Glomerular visceral epithelial cell (primary cell): ENCODE data around the gene STAT3.
"Not testable (repeated sequence)": the region's sequence is repeated elsewhere in the genome, so short reads cannot be mapped to it uniquely, and the experiment has no call there.

Experiments
- DNase-seq: peaks from one replicate; pipeline ENCODE4 v3.0.0-alpha.2; 2016; ENCODE audit errors: extremely low spot score

Gene STAT3

DNA sequence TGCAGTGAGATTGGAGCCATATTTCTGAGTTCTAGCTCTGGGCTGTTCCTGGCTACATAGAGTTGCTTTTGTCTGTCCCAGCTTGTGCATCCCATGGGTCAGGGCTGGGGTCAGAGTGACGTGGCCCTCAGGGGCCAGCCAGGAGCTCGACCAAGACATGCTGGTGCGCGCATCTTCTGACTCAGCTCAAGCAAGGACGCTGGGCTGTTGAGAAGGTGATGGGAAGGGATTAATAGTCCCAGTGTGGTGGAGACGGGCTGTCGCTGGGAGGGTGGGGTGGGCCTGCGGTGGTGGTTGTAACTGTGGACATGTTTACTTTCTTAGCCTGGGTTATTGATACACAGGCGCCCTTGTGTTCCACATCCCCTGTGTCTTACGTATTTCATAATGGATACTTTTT, 90.5 kb downstream of the STAT3 start:
- DNase-seq, result not testable (repeated sequence)

DNA sequence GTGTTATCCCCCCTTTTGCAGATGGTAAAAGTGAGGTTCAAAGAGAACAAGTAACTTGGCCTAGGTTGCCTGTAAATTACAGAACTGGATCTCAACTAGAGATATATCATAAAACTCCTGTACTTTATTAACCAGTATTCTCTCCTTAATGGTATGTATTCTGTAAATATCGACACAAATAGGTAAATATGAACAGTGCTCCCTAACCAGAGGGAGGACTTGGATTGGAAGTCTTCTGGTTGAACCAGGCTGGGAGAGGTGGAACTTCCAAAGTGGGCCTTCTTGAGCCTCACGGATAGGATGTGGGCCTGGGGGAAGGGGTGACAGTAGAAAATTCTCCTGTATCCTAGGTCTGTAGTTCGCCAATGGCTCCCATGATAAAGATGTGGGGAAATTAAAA, 92.2 kb downstream of the STAT3 start:
- no peak for DNase-seq

DNA sequence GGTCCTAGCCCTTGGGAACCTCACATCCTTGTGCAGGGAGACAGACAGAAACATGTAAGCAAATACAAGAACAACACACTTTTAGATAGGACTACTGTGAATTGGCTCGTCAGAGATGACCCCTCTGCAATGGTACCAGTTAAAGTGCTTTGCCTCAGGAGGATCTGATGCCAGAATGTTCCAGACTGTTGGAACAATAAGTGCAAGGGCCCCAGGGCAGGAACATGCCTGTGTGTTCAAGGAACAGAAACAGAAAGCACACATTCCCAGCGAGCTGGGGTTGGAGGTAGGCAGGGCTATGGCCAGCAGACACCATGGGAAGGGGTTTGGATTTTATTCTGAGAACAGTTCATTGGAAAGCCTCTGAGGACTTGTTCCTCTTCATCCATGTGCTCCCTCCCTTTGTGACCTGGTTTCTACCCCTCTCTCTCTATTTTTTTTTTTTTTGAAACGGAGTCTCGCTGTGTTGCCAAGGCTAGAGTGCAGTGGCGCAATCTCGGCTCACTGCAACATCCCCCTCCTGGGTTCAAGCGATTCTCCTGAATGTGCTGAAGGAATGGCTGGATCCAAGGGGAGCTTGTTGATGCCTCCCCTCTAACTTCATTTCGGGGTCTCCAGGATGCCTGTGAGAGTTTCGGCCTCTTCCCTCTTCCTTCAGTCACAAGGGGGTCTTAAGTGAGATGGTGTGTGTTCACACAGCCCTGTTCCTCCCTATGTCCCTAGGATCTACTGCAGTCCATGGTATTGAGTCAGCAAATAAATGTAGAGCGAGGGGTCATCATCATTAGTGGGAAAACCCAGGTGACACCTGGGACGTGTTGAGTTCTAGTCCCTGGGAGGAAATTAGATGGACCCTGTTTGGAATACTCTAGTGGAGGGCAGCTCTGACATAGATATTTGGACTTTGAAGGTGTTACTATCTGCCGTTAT, 93.5 kb downstream of the STAT3 start:
- no peak for DNase-seq

DNA sequence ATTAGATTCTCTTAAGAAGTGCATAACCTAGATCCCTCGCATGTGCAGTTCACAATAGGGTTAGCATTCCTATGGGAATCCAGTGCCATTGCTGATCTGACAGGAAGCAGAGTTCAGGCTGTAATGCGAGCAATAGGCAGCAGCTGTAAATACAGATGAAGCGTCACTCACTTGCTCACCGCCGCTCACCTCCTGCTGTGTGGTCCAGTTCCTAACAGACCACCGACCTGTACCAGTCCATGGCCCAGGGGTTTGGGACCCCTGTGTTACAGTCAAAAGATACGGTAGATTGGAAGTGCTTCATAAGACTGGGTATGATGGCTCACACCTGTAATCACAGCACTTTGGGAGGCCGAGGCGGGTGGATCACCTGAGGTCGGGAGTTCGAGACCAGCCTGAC, 97.1 kb downstream of the STAT3 start:
- DNase-seq, result no peak

DNA sequence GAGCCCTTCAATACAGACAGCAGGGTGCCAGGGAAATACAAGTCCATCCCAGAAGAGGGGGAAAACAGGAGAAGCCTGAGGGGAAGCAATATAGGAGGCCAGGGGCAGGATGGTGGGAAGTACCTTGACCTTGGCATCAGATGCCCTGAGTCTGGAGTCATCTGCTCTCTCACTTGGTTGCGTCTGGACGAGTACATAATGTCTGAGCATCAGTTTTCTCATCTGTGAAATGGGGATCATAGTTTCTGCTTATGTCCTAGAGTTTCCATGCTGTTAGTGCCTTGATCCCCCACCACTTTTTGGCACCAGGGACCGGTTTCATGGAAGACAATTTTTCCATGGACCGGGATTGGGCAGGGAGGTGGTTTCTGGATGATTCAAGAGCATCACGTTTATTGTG, 97.7 kb downstream of the STAT3 start:
- no peak for DNase-seq

DNA sequence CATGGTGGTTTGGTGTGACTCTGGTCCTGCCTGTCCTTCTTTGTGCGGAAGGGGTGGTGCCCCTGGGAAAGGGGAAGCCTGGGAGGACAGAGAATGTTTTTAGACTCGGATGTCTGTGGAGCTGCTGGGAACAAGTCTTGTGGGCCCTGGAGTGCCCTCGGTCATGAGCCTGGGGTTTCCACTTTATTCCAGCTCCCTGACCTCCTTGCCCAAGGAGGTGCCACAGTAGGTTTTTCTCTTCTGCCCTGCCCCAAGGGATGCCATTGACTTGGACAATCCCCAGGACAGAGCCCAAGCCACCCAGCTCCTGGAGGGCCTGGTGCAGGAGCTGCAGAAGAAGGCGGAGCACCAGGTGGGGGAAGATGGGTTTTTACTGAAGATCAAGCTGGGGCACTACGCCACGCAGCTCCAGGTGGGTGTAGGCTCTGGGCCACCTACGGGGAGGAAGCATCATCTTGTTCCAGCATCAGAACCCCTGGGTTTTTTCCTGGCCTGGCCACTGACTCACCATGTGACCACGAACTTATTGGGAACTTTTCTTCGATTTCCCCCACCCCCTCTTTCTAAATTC, 98.5 kb downstream of the STAT3 start:
- DNase-seq, result no peak

DNA sequence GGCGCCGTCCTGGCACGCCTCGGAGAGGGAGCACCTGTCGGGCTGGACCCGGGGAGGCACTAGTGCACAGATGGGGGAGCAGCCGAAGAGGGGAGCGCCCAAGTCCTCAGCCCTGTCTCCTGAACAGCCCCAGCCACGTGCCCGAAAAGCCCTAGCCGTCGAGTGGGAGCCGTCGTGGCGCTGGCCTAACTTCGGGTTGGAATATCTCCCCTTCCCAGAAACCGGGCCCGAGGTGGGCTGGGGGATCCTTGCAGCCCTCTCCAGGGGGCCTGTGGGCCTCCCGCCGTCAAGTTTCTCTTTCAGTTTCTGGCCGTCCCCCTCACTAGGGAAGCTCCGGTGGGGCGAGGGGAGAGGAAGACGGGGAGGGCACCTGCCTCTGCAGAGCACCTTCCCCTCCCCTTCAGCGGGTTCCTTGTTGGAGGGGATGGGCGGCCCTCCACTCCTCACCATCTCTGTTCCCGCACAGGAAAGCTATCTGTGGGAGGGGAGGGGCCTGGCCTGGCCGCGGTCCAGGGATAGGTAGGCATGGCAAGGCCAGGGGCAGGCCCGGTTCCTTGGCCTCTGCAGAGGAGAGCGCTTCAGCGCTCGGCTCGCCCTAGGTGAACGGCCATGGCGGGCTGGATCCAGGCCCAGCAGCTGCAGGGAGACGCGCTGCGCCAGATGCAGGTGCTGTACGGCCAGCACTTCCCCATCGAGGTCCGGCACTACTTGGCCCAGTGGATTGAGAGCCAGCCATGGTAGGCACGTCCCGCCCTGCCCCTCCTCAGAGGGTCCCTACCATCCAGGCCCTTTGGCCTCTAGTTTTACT, 99.2 kb downstream of the STAT3 start:
- no peak for DNase-seq

DNA sequence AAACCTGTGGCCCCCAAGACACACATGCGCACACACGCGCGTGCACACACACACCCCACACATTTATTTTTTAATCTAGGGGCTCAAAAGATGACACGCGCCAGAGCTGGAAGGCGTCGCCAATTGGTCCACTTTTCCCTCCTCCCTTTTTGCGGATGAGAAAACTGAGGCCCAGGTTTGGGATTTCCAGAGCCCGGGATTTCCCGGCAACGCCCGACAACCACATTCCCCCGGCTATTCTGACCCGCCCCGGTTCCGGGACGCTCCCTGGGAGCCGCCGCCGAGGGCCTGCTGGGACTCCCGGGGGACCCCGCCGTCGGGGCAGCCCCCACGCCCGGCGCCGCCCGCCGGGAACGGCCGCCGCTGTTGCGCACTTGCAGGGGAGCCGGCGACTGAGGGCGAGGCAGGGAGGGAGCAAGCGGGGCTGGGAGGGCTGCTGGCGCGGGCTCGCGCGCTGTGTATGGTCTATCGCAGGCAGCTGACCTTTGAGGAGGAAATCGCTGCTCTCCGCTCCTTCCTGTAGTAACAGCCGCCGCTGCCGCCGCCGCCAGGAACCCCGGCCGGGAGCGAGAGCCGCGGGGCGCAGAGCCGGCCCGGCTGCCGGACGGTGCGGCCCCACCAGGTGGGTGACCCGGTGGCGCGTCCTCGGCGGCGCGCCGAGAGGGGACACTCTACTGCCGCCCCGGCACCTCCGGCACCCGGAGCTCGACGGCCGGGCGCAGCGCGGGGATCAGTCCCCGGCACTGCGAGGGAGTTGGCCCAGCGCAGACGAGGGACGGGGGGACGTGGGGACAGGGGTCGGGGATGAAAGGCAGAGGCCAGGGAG, 100.1 kb downstream of the STAT3 start, which contains the start of gene STAT5A:
TSS of gene STAT5A (plus strand) at position 522 of the 826 bp plus-strand sequence. CDS start 914 bp downstream, outside the sequence.
- peak; percentile 68 for DNase-seq

DNA sequence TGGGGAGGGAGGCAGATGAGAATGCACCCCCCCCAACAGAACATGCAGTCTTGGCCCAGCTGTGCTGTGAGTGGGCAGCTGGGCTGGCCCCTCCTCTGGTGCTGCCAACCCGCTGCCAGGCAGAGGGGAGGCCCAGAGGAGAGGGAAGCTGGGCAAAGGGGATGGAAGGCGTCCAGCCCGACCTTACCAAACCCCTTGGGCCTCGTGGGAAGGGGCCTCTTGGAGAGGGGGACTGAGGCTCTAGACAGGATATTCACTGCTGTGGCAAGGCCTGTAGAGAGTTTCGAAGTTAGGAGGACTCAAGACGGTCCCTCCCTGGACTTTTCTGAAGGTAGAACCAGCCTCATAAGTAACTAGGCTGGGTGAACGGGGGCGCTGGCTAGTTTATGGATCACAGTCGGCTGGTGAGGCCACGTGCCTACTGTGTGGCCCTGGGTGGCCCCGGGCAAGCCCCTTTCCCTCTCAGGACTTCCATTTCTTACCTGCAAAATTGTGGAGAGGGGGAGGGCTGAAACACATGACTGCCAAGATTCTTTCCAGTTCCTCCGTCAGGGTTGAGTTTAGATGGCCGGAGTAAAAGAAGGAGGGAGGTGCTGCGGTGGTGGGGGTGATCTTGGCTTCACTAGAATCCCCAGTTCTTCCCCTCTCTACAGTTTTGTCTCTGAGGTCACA, 100.8 kb downstream of the STAT3 start:
- peak; percentile 33 for DNase-seq

DNA sequence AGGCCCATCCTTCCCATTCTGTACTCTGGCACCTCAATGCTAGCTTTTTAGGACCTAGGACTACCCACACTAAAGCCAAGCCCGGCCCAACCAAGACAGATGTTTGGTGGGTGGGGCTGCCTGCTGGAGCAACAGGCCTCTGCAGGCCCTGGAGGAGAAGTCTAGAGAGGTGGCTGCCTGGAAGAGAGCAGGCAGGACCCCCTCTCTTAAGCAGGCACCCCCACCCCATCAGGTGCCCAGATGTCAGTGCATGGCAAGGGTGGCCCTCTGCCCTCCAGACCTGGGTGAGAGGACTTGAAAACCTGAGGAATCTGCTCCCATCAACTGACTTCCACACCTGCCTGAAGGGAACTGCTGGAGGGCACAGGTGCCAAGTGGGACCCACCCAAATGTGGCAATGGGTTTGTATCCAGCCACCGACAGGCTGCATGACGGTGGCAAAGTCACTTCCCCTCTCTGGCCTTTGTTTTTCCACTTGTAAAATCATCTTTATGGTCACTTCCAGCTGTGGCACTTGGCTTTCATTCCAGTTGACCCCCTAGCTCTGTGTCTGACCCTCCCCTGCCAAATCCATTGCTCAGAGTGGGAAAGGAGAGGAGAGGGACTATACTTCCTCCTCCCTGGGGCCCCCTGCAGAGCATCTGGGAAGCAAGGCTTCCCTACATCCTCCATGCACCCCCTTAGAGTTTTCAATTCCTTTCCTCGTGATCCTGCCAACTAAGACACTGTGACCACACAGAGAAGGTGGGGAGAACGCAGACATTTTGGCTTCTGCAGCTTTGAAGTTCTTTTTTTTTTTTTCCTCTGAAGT, 101.6 kb downstream of the STAT3 start:
- DNase-seq, result no peak

DNA sequence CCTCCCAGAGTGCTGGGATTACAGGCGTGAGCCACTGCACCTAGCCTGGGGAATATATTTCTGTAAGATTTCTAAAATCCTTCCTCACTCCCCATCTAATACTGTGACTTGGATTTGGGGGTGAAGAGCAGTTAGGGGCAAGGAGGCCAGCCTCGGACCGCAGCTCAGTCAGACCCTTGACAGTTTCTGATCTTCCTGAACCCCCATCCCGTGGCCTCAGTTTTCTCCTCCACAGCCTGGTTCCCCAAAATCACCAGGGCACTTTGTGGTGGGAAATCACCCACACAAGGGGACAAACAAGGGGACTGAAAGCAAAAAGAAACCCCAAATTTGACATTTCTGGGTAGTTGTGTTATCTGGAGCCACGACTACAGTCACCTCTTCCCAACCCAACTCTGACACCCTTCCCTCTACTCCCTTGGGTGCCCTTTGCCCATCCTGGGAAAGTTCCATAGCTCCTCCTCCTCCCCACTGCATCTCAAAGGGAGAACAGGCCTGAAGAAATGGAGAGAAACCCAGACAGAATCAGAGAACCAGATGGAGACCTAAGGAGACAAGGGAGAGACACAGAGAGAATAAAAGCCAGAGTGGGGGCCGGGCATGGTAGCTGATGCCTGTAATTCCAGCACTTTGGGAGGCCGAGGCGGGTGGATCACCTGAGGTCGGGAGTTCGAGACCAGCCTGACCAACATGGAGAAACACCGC, 102.7 kb downstream of the STAT3 start:
- no peak for DNase-seq

DNA sequence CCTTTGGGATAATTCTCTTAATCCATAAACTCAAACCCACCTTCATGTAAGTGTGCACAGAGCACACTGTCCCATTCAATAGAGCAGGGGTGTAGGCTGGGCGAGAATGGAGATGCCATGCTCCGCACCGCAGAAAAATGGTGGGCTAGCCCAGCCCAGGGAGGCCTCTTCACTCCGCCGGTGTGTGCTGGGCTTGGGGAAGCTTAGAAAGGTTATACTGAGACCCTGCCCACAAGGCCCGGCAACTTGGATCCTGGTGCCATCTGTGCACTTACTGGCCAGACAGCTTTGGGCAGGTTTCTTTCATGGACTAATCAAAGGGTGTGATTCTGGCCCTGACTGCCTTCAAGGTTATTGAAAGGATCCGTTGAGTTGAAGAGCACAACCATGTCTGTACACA, 103.7 kb downstream of the STAT3 start:
- no peak for DNase-seq

DNA sequence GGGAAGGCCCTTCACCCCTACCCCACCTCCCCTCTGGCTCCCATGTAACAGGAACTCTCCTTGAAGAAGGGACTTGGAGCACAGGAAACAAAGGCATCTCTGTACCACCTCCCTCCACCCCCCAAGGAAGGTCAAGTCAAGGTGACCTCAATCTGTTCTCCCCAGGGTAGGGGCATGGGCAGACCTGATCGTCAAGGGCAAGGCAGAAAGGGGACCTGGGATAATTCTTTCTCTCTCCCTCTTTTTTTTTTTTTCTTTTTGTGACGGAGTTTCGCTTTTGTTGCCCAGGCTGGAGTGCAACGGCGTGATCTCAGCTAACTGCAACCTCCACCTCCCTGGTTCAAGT, 104.2 kb downstream of the STAT3 start:
- no peak for DNase-seq

DNA sequence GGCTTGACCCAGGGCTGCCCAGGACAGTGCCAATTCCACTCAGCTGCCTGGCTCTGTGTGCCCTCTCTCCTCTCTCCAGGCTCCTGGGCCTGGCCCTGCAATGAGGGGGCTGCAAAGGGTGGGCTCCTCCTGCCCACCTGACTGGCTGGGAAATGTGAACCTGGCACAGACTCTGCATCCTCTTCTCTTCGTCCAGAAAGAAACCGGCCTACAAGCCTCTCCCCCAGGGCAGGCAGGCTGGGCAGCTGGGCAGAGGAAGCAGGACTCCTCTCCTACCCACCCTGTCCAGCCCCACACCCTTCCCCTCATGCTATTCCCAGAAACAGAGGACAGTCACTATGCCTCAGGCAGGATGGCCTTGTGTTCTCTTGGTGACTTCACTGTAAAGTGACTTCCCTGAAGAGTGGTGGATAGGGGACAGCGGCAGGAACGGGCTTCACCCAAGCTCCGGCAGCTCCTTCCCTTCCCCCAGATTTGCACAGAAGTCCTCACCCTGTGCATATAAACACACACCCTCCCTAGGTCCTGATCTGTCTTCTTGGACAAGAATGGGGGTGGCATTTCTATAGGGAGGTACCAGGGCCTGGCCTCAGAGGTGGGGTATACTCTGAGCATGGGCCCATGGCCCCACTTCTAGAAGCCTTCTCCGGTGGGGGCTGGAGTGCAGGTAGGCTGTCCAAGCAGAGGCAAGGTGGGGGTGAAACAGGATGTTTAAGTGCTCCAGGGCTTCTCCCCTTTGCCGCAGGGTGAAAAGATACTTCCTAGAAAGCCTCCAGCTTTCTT, 104.8 kb downstream of the STAT3 start:
- no peak for DNase-seq

DNA sequence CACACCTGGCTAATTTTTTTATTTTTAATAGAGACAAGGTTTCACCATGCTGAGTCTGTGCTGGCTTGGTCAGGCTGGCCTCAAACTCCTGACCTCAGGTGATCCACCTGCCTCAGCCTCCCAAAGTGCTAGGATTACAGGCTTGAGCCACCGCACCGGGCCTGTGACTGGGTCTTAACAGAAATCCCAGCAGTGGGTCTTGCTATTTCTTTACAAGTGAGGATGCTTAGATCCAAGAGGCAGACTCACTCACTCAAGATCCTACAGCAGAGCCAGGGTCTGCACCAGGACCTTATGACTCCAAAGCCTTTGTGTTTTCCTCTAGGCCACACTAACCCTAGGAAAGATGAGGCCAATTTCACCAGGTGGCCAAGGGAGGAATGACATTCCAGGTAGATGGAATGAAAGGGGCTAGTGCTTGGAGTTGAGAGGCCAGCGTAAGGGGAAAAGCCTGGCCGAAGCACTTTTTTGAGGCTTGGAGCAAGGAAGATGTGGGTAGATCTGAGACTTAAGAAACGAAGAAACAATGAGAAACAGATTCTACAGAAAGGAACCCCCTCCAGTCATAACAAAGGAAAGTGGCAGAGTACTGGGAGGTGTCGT, 105.7 kb downstream of the STAT3 start:
- DNase-seq, result no peak

DNA sequence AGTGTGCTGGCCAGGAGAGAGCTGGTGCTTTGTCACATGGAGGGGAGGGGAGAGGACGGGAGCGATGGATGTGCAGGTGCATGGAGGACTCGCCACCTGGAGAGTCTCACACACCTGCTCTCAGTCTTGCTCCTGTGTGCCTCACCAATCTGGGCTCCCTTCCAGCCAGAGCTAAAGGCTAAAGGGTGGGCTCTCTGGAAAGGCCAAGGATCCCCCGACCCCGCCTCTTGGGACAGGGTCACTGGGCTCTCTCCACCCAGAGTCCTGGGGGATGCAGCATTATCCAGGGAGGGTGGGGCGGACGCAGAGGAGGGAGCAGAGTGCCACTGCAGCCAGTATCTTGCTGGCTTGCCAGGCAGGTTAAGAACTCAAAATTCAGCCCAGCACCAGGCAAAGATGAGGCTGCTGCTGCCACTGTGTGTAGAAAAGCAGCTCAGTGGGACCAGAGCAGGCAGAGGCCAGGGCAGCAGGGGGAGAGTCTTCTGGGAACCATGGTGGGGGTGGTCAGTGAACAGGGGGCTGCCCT, 106.6 kb downstream of the STAT3 start:
- DNase-seq, result no peak

DNA sequence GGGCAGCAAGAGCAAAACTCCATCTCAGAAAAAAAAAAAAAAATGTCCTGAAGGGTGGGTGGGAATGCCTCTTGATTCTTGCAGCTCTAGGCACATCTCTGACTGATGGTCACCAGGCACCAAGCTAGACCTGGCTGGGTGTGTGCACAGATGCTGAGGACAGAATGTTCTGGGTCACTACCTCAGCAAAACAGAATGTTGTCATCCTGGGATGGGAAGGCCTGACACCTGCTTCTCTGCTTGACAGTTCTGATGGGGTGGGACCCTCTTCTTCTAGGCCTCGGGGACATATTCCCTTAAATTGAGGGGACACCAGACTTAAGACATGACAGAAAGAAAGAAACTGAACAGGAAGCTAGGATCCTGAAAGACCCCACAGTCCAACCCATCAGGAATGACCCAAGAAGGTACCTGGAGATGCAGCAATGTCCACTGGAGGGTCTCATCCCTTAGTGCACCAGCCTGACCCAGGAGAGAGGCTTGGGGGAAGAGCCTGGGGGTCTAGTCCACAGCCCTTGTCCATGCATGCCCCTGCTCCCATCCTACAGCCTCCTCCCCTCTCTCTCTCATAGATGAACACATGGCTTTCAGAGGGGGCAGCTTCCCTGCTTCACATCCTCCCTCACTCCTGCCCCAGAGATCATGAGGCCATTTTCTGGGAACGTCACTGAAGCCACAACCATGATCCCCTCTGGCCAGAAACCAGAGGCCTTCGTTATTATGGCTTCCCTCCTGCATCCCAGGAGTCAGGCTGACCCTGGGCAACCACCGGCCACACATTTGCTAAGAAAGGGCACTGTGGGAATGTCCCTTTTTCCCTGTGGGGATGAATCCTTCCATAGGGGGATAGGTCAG, 108.2 kb downstream of the STAT3 start:
- DNase-seq, result no peak
